Measurements from ENCODE around the gene TAS2R13. TPM values are rescaled to one million over a fixed set of nuclear protein-coding genes. Genes with fewer than 3 reads are reported as not detected.

TAS2R13 gene
- total and polyA plus RNA-seq, 4 donors = 1.7 to 13.5 TPM; not detected in 2

DNA sequence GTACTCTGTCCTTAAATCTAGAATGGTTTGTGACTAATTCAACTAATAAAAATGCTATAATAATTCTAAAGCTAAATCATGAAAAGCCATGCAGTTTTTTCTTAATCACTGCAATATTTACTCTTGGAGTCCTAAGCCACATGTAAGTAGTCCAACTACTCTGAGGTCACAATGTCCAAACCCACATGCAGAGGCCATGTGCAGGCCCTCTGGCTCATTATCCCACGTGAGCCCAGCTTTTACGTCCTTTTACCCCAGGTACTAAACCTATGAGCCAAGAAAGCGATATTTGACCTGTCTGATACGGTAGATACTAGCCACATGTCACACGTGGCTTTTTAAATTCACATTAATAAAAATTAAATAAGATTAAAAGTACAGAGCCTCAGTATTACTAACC, 12.5 kb downstream of the TAS2R13 start:
- WGBS, 2 donors = 96 to 97% methylated on average over 5 of the region's 5 CpGs
- H3K27ac ChIP-seq (ENCODE audit: low read depth in 1 of 2, low read length in 1 of 2) = no peak overlapping the region
- peaks cover 0 to 2% (median 0%) of the 10 kb centered on the region in 4 donors for H3K9me3 ChIP-seq (ENCODE audit: control insufficient read depth in 4 of 4, insufficient read depth in 3 of 4, low read length in 3 of 4)
- H3K9ac ChIP-seq (ENCODE audit: insufficient read depth in 1 of 2, low read length in 2 of 2) = no peak overlapping the region
- H3K4me1 ChIP-seq (ENCODE audit: control insufficient read depth in 5 of 5, insufficient read depth in 5 of 5, low read length in 5 of 5) = peaks cover 0 to 3% (median 0%) of the 10 kb centered on the region in 5 donors
- no peaks in the 10 kb centered on the region for H3K27me3 ChIP-seq (ENCODE audit: control insufficient read depth in 3 of 3, insufficient read depth in 3 of 3, low read length in 2 of 3)
- no peak overlapping the region for H3K4me3 ChIP-seq
- DNase-seq (no peak), ATAC-seq (ENCODE audit: insufficient read depth, low FRiP score) (no peak)
- H3K36me3 ChIP-seq (ENCODE audit: control insufficient read depth in 4 of 4, insufficient read depth in 4 of 4, low read length in 4 of 4) = no peaks in the 10 kb centered on the region
- TF ChIP-seq, protein P1, sequence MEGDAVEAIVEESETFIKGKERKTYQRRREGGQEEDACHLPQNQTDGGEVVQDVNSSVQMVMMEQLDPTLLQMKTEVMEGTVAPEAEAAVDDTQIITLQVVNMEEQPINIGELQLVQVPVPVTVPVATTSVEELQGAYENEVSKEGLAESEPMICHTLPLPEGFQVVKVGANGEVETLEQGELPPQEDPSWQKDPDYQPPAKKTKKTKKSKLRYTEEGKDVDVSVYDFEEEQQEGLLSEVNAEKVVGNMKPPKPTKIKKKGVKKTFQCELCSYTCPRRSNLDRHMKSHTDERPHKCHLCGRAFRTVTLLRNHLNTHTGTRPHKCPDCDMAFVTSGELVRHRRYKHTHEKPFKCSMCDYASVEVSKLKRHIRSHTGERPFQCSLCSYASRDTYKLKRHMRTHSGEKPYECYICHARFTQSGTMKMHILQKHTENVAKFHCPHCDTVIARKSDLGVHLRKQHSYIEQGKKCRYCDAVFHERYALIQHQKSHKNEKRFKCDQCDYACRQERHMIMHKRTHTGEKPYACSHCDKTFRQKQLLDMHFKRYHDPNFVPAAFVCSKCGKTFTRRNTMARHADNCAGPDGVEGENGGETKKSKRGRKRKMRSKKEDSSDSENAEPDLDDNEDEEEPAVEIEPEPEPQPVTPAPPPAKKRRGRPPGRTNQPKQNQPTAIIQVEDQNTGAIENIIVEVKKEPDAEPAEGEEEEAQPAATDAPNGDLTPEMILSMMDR (IDR thresholded peaks at IDR 0.05; ENCODE audit: control extremely low read depth, extremely low read depth) = no peak

DNA sequence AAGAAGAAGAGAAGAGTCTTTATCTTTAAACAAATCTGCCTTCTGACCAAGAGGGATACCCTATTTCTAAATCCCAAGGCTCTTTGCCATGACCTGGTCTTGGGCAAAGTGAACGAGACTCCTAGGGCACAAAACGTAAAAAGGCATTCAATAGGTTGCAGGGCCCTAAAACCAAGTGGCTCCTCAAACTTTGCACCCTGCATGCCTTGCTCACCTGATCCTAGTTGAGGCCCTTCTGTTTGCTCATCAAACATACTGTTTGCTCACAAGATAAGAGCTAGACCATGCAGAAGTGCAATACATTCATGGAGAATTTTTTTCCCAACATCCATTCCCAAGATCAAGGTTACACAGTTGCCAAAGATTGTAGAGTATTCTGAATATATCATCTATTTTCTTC, 17.4 kb downstream of the TAS2R13 start:
- peak in 1 of 3 donors; percentile 3 for DNase-seq
- no peak overlapping the region for H3K27ac ChIP-seq (ENCODE audit: low read depth in 1 of 2, low read length in 1 of 2)
- no peak for ATAC-seq (ENCODE audit: insufficient read depth, low FRiP score)
- 79 to 95% methylated on average over 2 of the region's 2 CpGs for WGBS, 2 donors
- H3K9ac ChIP-seq (ENCODE audit: insufficient read depth in 1 of 2, low read length in 2 of 2) = no peak overlapping the region
- H3K4me1 ChIP-seq (ENCODE audit: control insufficient read depth in 5 of 5, insufficient read depth in 5 of 5, low read length in 5 of 5) = peaks cover 0 to 3% (median 0%) of the 10 kb centered on the region in 5 donors
- TF ChIP-seq, protein P1 (IDR thresholded peaks at IDR 0.05; ENCODE audit: control extremely low read depth, extremely low read depth) = no peak
- H3K4me3 ChIP-seq = no peak overlapping the region
- H3K36me3 ChIP-seq (ENCODE audit: control insufficient read depth in 4 of 4, insufficient read depth in 4 of 4, low read length in 4 of 4) = no peaks in the 10 kb centered on the region
- no peaks in the 10 kb centered on the region for H3K27me3 ChIP-seq (ENCODE audit: control insufficient read depth in 3 of 3, insufficient read depth in 3 of 3, low read length in 2 of 3)
- peaks cover 0 to 2% (median 0%) of the 10 kb centered on the region in 4 donors for H3K9me3 ChIP-seq (ENCODE audit: control insufficient read depth in 4 of 4, insufficient read depth in 3 of 4, low read length in 3 of 4)

DNA sequence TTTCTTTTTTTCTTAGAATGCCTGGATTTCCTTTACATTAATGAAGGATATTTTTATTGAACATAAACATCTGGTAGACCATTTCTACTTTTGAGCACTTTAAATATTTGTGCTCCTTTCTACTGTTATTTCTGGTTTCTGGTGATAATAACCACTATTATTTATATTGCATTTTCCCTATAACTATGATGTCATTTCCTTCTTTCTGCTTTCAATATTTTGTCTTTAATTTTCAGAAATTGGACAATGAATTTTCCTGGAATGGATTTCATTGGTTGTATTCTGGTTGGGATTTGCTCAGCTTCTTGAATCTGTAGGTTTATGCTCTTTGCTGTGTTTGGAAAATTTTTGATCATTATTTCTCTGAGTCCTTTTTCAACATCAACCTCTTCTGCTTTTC, 20.1 kb downstream of the TAS2R13 start:
- ATAC-seq (ENCODE audit: insufficient read depth, low FRiP score) = no peak
- no peak for DNase-seq
- H3K36me3 ChIP-seq (ENCODE audit: control insufficient read depth in 4 of 4, insufficient read depth in 4 of 4, low read length in 4 of 4) = peaks cover 0 to 2% (median 0%) of the 10 kb centered on the region in 4 donors
- TF ChIP-seq, protein P1 (IDR thresholded peaks at IDR 0.05; ENCODE audit: control extremely low read depth, extremely low read depth) = no peak
- no peak overlapping the region for H3K27ac ChIP-seq (ENCODE audit: low read depth in 1 of 2, low read length in 1 of 2)
- H3K4me3 ChIP-seq = no peak overlapping the region
- no peaks in the 10 kb centered on the region for H3K27me3 ChIP-seq (ENCODE audit: control insufficient read depth in 3 of 3, insufficient read depth in 3 of 3, low read length in 2 of 3)
- H3K4me1 ChIP-seq (ENCODE audit: control insufficient read depth in 5 of 5, insufficient read depth in 5 of 5, low read length in 5 of 5) = peaks cover 0 to 7% (median 0%) of the 10 kb centered on the region in 5 donors
- peaks cover 0 to 4% (median 0%) of the 10 kb centered on the region in 4 donors for H3K9me3 ChIP-seq (ENCODE audit: control insufficient read depth in 4 of 4, insufficient read depth in 3 of 4, low read length in 3 of 4)
- H3K9ac ChIP-seq (ENCODE audit: insufficient read depth in 1 of 2, low read length in 2 of 2) = no peak overlapping the region
